ENCODE measurements around the gene ZBTB21.

DNA sequence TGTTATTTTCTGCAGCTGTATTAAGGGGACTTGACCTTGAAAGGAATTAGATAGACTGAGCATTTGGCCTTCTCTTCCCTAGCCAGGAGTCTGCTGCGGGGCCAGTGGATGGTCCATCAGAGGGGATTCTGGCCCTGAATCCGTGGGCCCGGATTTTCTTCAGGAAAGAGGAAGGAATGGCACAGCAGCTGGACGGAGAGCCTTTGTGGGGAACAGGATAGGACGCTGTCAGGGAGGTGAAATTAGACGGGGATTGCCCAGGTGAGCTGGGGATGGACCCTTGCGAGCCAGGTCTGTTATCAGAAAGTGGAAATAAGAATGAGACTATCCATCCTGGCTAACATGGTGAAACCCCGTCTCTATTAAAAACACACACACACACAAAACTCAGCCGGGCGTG lies 54.6 kb downstream of the ZBTB21 start:
- TF ChIP-seq, protein P1, sequence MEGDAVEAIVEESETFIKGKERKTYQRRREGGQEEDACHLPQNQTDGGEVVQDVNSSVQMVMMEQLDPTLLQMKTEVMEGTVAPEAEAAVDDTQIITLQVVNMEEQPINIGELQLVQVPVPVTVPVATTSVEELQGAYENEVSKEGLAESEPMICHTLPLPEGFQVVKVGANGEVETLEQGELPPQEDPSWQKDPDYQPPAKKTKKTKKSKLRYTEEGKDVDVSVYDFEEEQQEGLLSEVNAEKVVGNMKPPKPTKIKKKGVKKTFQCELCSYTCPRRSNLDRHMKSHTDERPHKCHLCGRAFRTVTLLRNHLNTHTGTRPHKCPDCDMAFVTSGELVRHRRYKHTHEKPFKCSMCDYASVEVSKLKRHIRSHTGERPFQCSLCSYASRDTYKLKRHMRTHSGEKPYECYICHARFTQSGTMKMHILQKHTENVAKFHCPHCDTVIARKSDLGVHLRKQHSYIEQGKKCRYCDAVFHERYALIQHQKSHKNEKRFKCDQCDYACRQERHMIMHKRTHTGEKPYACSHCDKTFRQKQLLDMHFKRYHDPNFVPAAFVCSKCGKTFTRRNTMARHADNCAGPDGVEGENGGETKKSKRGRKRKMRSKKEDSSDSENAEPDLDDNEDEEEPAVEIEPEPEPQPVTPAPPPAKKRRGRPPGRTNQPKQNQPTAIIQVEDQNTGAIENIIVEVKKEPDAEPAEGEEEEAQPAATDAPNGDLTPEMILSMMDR (IDR thresholded peaks at IDR 0.05; ENCODE audit: low read depth, low read length), result no peak
- no peak for TF ChIP-seq EZH2phosphoT487 (IDR thresholded peaks at IDR 0.05; ENCODE audit: low read depth)

All from OCI-LY3 (cell line).